NCI-H2196 treated with DMSO at 0.1 percent for 48 hours (cell line): Measurements from ENCODE around the gene AGL.
"Not testable (repeated sequence)": the region's sequence is repeated elsewhere in the genome, so short reads cannot be mapped to it uniquely, and the experiment has no call there.

ENCODE experiments used
- DNase-seq: peaks from one replicate; lab custom pipeline; 2025; ENCODE audit not compliant: unreplicated experiment; lab: John Stamatoyannopoulos, UW

AGL gene

GRCh38 chr1:99972066-99972465, 121.9 kb downstream of the AGL start:
- not testable (repeated sequence) for DNase-seq
